DLD1 (cell line): Measurements from ENCODE around the gene MEGF11.
"Not testable (repeated sequence)": the region's sequence is repeated elsewhere in the genome, so short reads cannot be mapped to it uniquely, and the experiment has no call there.

Source experiments
- in situ Hi-C: cut with HindIII; loops from 2 replicates; pipeline ENCODE4 v1.10.0; 2017; ENCODE audit warnings: low sequenced_read_pairs

Gene MEGF11

GRCh38 chr15:66276546-66276945, 23.0 kb upstream of the MEGF11 start:
- in situ Hi-C loops = no loop called here

GRCh38 chr15:66275352-66275751, 21.8 kb upstream of the MEGF11 start:
- in situ Hi-C loops = no loop called here

- in situ Hi-C loops = no loop called here
Measured at GRCh38 chr15:66270932-66271331, 17.4 kb upstream of the MEGF11 start.

- in situ Hi-C loops = no loop called here
Measured at GRCh38 chr15:66269326-66270090, 16.0 kb upstream of the MEGF11 start.

GRCh38 chr15:66264859-66265513, 11.4 kb upstream of the MEGF11 start:
- in situ Hi-C loops = no loop called here

- in situ Hi-C loops = not testable (repeated sequence)
Measured at GRCh38 chr15:66262837-66263236, 9.3 kb upstream of the MEGF11 start.

- in situ Hi-C loops = no loop called here
Measured at GRCh38 chr15:66261056-66261455, 7.5 kb upstream of the MEGF11 start.

- in situ Hi-C loops = no loop called here
Measured at GRCh38 chr15:66256692-66257091, 3.1 kb upstream of the MEGF11 start.

GRCh38 chr15:66254951-66255676, 1.6 kb upstream of the MEGF11 start:
- in situ Hi-C loops = no loop called here

GRCh38 chr15:66254089-66254950, 770 bp upstream of the MEGF11 start:
- in situ Hi-C loops = no loop called here

- in situ Hi-C loops = no loop called here
Measured at GRCh38 chr15:66252685-66253417, 699 bp downstream of the MEGF11 start.

GRCh38 chr15:66251790-66252684, 1.5 kb downstream of the MEGF11 start:
- in situ Hi-C loops = no loop called here

- in situ Hi-C loops = no loop called here
Measured at GRCh38 chr15:66251065-66251789, 2.3 kb downstream of the MEGF11 start.

- in situ Hi-C loops = no loop called here
Measured at GRCh38 chr15:66249605-66250174, 3.9 kb downstream of the MEGF11 start.

- in situ Hi-C loops = no loop called here
Measured at GRCh38 chr15:66246937-66247336, 6.6 kb downstream of the MEGF11 start.

- in situ Hi-C loops = not testable (repeated sequence)
Measured at GRCh38 chr15:66245832-66246231, 7.7 kb downstream of the MEGF11 start.

GRCh38 chr15:66241908-66242285, 11.7 kb downstream of the MEGF11 start:
- in situ Hi-C loops = no loop called here
